HEK293 (cell line): ENCODE measurements around the gene SLC25A42.

Source experiments
- CTCF ChIA-PET: fragments of 350-600 bp; formaldehyde crosslinking; extraction: SDS; loops from one replicate; lab custom pipeline; 2021; ENCODE audit warnings: antibody characterized with exemption; lab: Yijun Ruan, JAX
- POLR2A ChIA-PET: fragments of 300-600 bp; formaldehyde crosslinking; extraction: SDS; loops from one replicate; lab custom pipeline; 2020; ENCODE audit warnings: antibody characterized with exemption, inconsistent platforms; lab: Yijun Ruan, JAX
- H3K27ac ChIP-seq: fragments of 200-500 bp; sonication (Bioruptor generic); 2 replicates; pipeline ENCODE4 v1.5.1; 2014; ENCODE audit warnings: low read depth, low read length, control low read depth, inconsistent platforms; ENCODE audit errors: extremely low read depth
- H3K36me3 ChIP-seq, 2 experiments: fragments of 200-500 bp in 1 of 2; sonication (Bioruptor generic) in 1 of 2; 1 replicate in 1 of 2; 2 replicates in 1 of 2; pipeline ENCODE4 v1.5.1; 2014 to 2017; ENCODE audit warnings: inconsistent platforms in 2 of 2, low read length in 2 of 2; ENCODE audit not compliant: control insufficient read depth in 2 of 2, insufficient read depth in 1 of 2
- H3K4me1 ChIP-seq: fragments of 200-500 bp; sonication (Bioruptor generic); 2 replicates; pipeline ENCODE4 v1.5.1; 2014; ENCODE audit warnings: mild to moderate bottlenecking, low read length, inconsistent platforms; ENCODE audit not compliant: control insufficient read depth, insufficient read depth
- H3K4me3 ChIP-seq: 2 replicates; pipeline ENCODE4 v1.5.1; 2011; ENCODE audit warnings: low read depth, mild to moderate bottlenecking, control low read depth, low read length, moderate library complexity
- H3K9me3 ChIP-seq: fragments of 200-500 bp; sonication (Bioruptor generic); 2 replicates; pipeline ENCODE4 v1.5.1; 2014; ENCODE audit warnings: low read depth, low read length, inconsistent platforms; ENCODE audit not compliant: control insufficient read depth, insufficient read depth
- GLI4 ChIP-seq: fragments of 450-650 bp; formaldehyde crosslinking; IDR thresholded peaks from 2 replicates; pipeline ENCODE4 v1.5.1; 2016; ENCODE audit warnings: missing biosample characterization, missing genetic modification characterization
- GLIS2 ChIP-seq: fragments of 450-650 bp; formaldehyde crosslinking; IDR thresholded peaks from 2 replicates; pipeline ENCODE4 v1.5.1; 2016; ENCODE audit warnings: missing biosample characterization, missing genetic modification characterization
- ZBTB48 ChIP-seq: fragments of 450-650 bp; formaldehyde crosslinking; IDR thresholded peaks from 2 replicates; pipeline ENCODE4 v1.5.1; 2016; ENCODE audit warnings: missing biosample characterization, missing genetic modification characterization
- ZFHX2 ChIP-seq: fragments of 450-650 bp; formaldehyde crosslinking; conservative IDR thresholded peaks from 2 replicates; pipeline ENCODE4 v1.5.1; 2016; ENCODE audit warnings: missing biosample characterization, missing genetic modification characterization
- ZNF302 ChIP-seq: fragments of 450-650 bp; formaldehyde crosslinking; IDR thresholded peaks from 2 replicates; pipeline ENCODE4 v1.5.1; 2016; ENCODE audit warnings: missing biosample characterization, missing genetic modification characterization, low read depth
- ZNF366 ChIP-seq: fragments of 450-650 bp; formaldehyde crosslinking; conservative IDR thresholded peaks from 2 replicates; pipeline ENCODE4 v1.5.1; 2016; ENCODE audit warnings: missing biosample characterization, missing genetic modification characterization
- ZNF426 ChIP-seq: fragments of 450-650 bp; formaldehyde crosslinking; IDR thresholded peaks from 2 replicates; pipeline ENCODE4 v1.5.1; 2017; ENCODE audit warnings: missing biosample characterization, missing genetic modification characterization, mild to moderate bottlenecking, inconsistent platforms, moderate library complexity
- ZNF555 ChIP-seq: fragments of 450-650 bp; formaldehyde crosslinking; conservative IDR thresholded peaks from 2 replicates; pipeline ENCODE4 v1.5.1; 2017; ENCODE audit warnings: missing biosample characterization, mild to moderate bottlenecking, missing genetic modification characterization, inconsistent platforms
- ZNF600 ChIP-seq: fragments of 450-650 bp; formaldehyde crosslinking; IDR thresholded peaks from 2 replicates; pipeline ENCODE4 v1.5.1; 2016; ENCODE audit warnings: missing biosample characterization, missing genetic modification characterization
- ZNF624 ChIP-seq: fragments of 450-650 bp; formaldehyde crosslinking; IDR thresholded peaks from 2 replicates; pipeline ENCODE4 v1.5.1; 2017; ENCODE audit warnings: missing biosample characterization, missing genetic modification characterization
- ZNF658 ChIP-seq: fragments of 450-650 bp; formaldehyde crosslinking; IDR thresholded peaks from 2 replicates; pipeline ENCODE4; 2016; ENCODE audit warnings: missing biosample characterization, missing genetic modification characterization
- ZNF704 ChIP-seq: fragments of 450-650 bp; formaldehyde crosslinking; IDR thresholded peaks from 2 replicates; pipeline ENCODE4 v1.5.1; 2016; ENCODE audit warnings: missing biosample characterization, missing genetic modification characterization
- ZNF785 ChIP-seq: fragments of 450-650 bp; formaldehyde crosslinking; IDR thresholded peaks from 2 replicates; pipeline ENCODE4 v1.5.1; 2016; ENCODE audit warnings: missing biosample characterization, missing genetic modification characterization
- ZNF792 ChIP-seq: fragments of 450-650 bp; formaldehyde crosslinking; IDR thresholded peaks from 2 replicates; pipeline ENCODE4 v1.5.1; 2016; ENCODE audit warnings: missing biosample characterization, missing genetic modification characterization
- ZSCAN30 ChIP-seq: fragments of 450-650 bp; IDR thresholded peaks from 2 replicates; pipeline ENCODE4 v1.5.1; 2018; ENCODE audit warnings: missing biosample characterization, mild to moderate bottlenecking, missing genetic modification characterization, moderate library complexity
- ZXDB ChIP-seq: fragments of 450-650 bp; formaldehyde crosslinking; IDR thresholded peaks from 2 replicates; pipeline ENCODE4 v1.5.1; 2016; ENCODE audit warnings: missing biosample characterization, missing genetic modification characterization
- TF ChIP-seq, protein P1 (sequence below): fragments of 450-650 bp; formaldehyde crosslinking; IDR thresholded peaks from 2 replicates; pipeline ENCODE4 v1.5.1; 2016; ENCODE audit warnings: missing biosample characterization, missing genetic modification characterization
- TF ChIP-seq, protein P2 (sequence below): fragments of 450-650 bp; formaldehyde crosslinking; IDR thresholded peaks from 2 replicates; pipeline ENCODE4 v1.5.1; 2016; ENCODE audit warnings: missing biosample characterization, missing genetic modification characterization
- TF ChIP-seq, protein P3 (sequence below): fragments of 450-650 bp; formaldehyde crosslinking; IDR thresholded peaks from 2 replicates; pipeline ENCODE4 v1.5.1; 2016; ENCODE audit warnings: missing biosample characterization, missing genetic modification characterization

The SLC25A42 gene

GRCh38 chr19:19034204-19034624 lies 29.6 kb upstream of the SLC25A42 start (continued):
- no peak for TF ChIP-seq ZNF555 (tag by site-specific recombination)
- no peak for TF ChIP-seq ZNF624 (tag by site-specific recombination)
- no peak for TF ChIP-seq ZXDB
- TF ChIP-seq, protein P1, sequence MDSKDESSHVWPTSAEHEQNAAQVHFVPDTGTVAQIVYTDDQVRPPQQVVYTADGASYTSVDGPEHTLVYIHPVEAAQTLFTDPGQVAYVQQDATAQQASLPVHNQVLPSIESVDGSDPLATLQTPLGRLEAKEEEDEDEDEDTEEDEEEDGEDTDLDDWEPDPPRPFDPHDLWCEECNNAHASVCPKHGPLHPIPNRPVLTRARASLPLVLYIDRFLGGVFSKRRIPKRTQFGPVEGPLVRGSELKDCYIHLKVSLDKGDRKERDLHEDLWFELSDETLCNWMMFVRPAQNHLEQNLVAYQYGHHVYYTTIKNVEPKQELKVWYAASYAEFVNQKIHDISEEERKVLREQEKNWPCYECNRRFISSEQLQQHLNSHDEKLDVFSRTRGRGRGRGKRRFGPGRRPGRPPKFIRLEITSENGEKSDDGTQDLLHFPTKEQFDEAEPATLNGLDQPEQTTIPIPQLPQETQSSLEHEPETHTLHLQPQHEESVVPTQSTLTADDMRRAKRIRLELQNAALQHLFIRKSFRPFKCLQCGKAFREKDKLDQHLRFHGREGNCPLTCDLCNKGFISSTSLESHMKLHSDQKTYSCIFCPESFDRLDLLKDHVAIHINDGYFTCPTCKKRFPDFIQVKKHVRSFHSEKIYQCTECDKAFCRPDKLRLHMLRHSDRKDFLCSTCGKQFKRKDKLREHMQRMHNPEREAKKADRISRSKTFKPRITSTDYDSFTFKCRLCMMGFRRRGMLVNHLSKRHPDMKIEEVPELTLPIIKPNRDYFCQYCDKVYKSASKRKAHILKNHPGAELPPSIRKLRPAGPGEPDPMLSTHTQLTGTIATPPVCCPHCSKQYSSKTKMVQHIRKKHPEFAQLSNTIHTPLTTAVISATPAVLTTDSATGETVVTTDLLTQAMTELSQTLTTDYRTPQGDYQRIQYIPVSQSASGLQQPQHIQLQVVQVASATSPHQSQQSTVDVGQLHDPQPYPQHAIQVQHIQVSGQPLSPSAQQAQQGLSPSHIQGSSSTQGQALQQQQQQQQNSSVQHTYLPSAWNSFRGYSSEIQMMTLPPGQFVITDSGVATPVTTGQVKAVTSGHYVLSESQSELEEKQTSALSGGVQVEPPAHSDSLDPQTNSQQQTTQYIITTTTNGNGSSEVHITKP (tag by site-specific recombination) = no peak
- TF ChIP-seq ZNF792 = no peak
- TF ChIP-seq ZNF704 (tag by site-specific recombination) = no peak
- TF ChIP-seq ZNF366 (tag by site-specific recombination) = 0 out of 2 replicates have a peak, but pooled peaks have one; percentile 22
- TF ChIP-seq, protein P2, sequence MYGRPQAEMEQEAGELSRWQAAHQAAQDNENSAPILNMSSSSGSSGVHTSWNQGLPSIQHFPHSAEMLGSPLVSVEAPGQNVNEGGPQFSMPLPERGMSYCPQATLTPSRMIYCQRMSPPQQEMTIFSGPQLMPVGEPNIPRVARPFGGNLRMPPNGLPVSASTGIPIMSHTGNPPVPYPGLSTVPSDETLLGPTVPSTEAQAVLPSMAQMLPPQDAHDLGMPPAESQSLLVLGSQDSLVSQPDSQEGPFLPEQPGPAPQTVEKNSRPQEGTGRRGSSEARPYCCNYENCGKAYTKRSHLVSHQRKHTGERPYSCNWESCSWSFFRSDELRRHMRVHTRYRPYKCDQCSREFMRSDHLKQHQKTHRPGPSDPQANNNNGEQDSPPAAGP (tag by site-specific recombination) = no peak

- TF ChIP-seq ZSCAN30 (tag by site-specific recombination) (no peak), ZNF658 (tag by site-specific recombination) (no peak), ZNF600 (no peak), ZNF555 (tag by site-specific recombination) (no peak), GLIS2 (no peak), ZFHX2 (no peak), ZBTB48 (tag by site-specific recombination) (no peak), GLI4 (tag by site-specific recombination) (no peak), ZNF302 (no peak), ZNF785 (tag by site-specific recombination) (no peak), ZNF426 (tag by site-specific recombination) (no peak)
- TF ChIP-seq, protein P3, sequence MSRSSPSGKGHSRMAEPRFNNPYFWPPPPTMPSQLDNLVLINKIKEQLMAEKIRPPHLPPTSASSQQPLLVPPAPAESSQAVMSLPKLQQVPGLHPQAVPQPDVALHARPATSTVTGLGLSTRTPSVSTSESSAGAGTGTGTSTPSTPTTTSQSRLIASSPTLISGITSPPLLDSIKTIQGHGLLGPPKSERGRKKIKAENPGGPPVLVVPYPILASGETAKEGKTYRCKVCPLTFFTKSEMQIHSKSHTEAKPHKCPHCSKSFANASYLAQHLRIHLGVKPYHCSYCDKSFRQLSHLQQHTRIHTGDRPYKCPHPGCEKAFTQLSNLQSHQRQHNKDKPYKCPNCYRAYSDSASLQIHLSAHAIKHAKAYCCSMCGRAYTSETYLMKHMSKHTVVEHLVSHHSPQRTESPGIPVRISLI (tag by site-specific recombination) = no peak
- TF ChIP-seq, all 188 proteins: peak for 0
- H3K36me3 ChIP-seq = peaks cover 0 to 63% of the 10 kb centered on the region in 2 experiments; a peak in 2 of 3 replicates
- H3K9me3 ChIP-seq = no peaks in the 10 kb centered on the region
- no peak overlapping the region for H3K4me3 ChIP-seq
- ChIA-PET CTCF (interaction anchor here (0.6 to 1.3 kb wide), 3 partner anchors 9 to 12 kb away, joined by 3 to 4 read pairs (median 3); no protein-coding TSS in a partner anchor), POLR2A (no interaction called here)
- H3K4me1 ChIP-seq = no peaks in the 10 kb centered on the region
- no peak overlapping the region for H3K27ac ChIP-seq
Observed at GRCh38 chr19:19039901-19040300, 23.9 kb upstream of the SLC25A42 start.
